Breast epithelium (tissue), 4 donors: ENCODE results near the gene CACNA2D3. TPM values are rescaled to one million over a fixed set of nuclear protein-coding genes. Genes with fewer than 3 reads are reported as not detected.

Experiments used
- DNase-seq, 2 donors: peaks; one replicate each; pipeline ENCODE4 v3.0.0-alpha.2; 2019; ENCODE audit warnings: low spot score in 2 of 2
- H3K27ac ChIP-seq, 2 donors: fragments of 200-600 bp; sonication (generic) in 1 of 2; one replicate each; pipeline ENCODE4 v1.5.1; 2016 to 2019; ENCODE audit warnings: mild to moderate bottlenecking in 1 of 2
- H3K27me3 ChIP-seq, 2 donors: fragments of 200-600 bp; sonication (generic) in 1 of 2; one replicate each; pipeline versions ENCODE4 v1.5.1 to v1.6.0; 2017 to 2019; ENCODE audit warnings: control low read depth in 1 of 2, mild to moderate bottlenecking in 1 of 2
- H3K36me3 ChIP-seq: fragments of 200-600 bp; one replicate; pipeline ENCODE4 v1.5.1; 2019
- H3K4me1 ChIP-seq, 2 donors: fragments of 200-600 bp; sonication (generic); one replicate each; pipeline ENCODE4 v1.5.1; 2016 to 2019; ENCODE audit warnings: control low read depth in 1 of 2
- H3K4me3 ChIP-seq, 3 donors: fragments of 200-600 bp; sonication (generic); 1 replicate in 2 of 3; 2 replicates in 1 of 3; pipeline ENCODE4 v1.5.1; 2016 to 2019; ENCODE audit warnings: mild to moderate bottlenecking in 3 of 3, moderate library complexity in 2 of 3
- H3K9me3 ChIP-seq, 2 donors: fragments of 200-600 bp; sonication (generic) in 1 of 2; one replicate each; pipeline ENCODE4 v1.5.1; 2016 to 2019; ENCODE audit warnings: control low read depth in 1 of 2
- CTCF ChIP-seq, 3 donors: fragments of 450-650 bp; IDR thresholded peaks; one replicate each; pipeline ENCODE4 v1.5.1; 2016 to 2017; ENCODE audit warnings: antibody characterized with exemption in 3 of 3, mild to moderate bottlenecking in 3 of 3, moderate library complexity in 3 of 3
- POLR2A ChIP-seq: fragments of 450-650 bp; IDR thresholded peaks from one replicate; pipeline ENCODE4 v1.6.1; 2016; ENCODE audit warnings: antibody characterized with exemption, mild to moderate bottlenecking, moderate library complexity
- POLR2AphosphoS5 ChIP-seq, 3 donors: sonication (generic); formaldehyde crosslinking; IDR thresholded peaks; one replicate each; pipeline ENCODE4 v1.6.1; 2017; ENCODE audit warnings: antibody characterized with exemption in 3 of 3
- intact Hi-C: fragments of 100-400 bp; cut with DNase I; formaldehyde crosslinking; loops from one replicate; pipeline ENCODE4 v1.15.1; 2023; ENCODE audit warnings: low total_unique reads
- total RNA-seq, 3 donors: library from RNA; depleted of rRNA; stranded (reverse); fragments of >200 nt; gene quantifications; one replicate each; pipeline ENCODE4 v1.1.0, GENCODE V29; 2016

Gene CACNA2D3
- total RNA-seq, 3 donors from 2014 or later = 0.59 to 3.4 (median 2.3) TPM

DNA sequence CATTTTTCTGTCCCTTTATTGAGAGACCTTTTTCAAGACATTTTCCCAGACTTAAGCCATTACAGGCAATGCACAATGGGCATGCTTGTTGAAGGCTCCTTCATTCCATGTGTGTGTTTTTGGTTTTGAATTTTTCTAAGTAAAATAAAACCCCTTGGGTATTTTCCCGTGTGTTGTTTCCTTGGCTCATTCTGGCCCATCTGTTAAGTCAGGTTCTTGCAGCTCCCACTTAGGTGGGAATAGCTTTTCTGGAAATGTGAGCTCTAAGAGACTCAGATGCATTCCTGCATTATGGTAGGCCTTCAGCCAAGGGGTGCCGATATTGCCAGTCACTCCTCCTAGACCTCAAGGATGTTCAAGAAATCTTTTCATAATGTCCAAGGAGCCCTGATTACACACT, 314.9 kb downstream of the CACNA2D3 start:
- TF ChIP-seq POLR2A (no peak), CTCF (IDR thresholded peaks at IDR 0.05) (no peak)
- Histone ChIP-seq H3K27ac (no peak overlapping the region), H3K36me3 (no peaks in the 10 kb centered on the region), H3K27me3 (no peaks in the 10 kb centered on the region), H3K9me3 (no peaks in the 10 kb centered on the region), H3K4me3 (no peak overlapping the region), H3K4me1 (no peaks in the 10 kb centered on the region)
- intact Hi-C loops = no loop called here
- no peak for DNase-seq

GRCh38 chr3:54443561-54444161, 321.3 kb downstream of the CACNA2D3 start:
- H3K9me3 ChIP-seq = no peaks in the 10 kb centered on the region
- no peaks in the 10 kb centered on the region for H3K27me3 ChIP-seq
- no peaks in the 10 kb centered on the region for H3K4me1 ChIP-seq
- intact Hi-C loops = no loop called here
- DNase-seq = peak in 1 of 2 donors; percentile 61
- no peaks in the 10 kb centered on the region for H3K36me3 ChIP-seq
- H3K27ac ChIP-seq = no peak overlapping the region
- H3K4me3 ChIP-seq = no peak overlapping the region
- peak in 1 of 3 donors; percentile 74 for TF ChIP-seq POLR2AphosphoS5 (IDR thresholded peaks at IDR 0.05)
- TF ChIP-seq POLR2A = no peak
- no peak for TF ChIP-seq CTCF (IDR thresholded peaks at IDR 0.05)

GRCh38 chr3:54445630-54446029, 323.3 kb downstream of the CACNA2D3 start:
- no peak overlapping the region for H3K27ac ChIP-seq
- H3K4me1 ChIP-seq = no peaks in the 10 kb centered on the region
- TF ChIP-seq POLR2A (no peak), POLR2AphosphoS5 (IDR thresholded peaks at IDR 0.05) (no peak), CTCF (IDR thresholded peaks at IDR 0.05) (no peak)
- no peak overlapping the region for H3K4me3 ChIP-seq
- no peak for DNase-seq
- H3K27me3 ChIP-seq = no peaks in the 10 kb centered on the region
- H3K9me3 ChIP-seq = no peaks in the 10 kb centered on the region
- intact Hi-C loops = no loop called here
- no peaks in the 10 kb centered on the region for H3K36me3 ChIP-seq

DNA sequence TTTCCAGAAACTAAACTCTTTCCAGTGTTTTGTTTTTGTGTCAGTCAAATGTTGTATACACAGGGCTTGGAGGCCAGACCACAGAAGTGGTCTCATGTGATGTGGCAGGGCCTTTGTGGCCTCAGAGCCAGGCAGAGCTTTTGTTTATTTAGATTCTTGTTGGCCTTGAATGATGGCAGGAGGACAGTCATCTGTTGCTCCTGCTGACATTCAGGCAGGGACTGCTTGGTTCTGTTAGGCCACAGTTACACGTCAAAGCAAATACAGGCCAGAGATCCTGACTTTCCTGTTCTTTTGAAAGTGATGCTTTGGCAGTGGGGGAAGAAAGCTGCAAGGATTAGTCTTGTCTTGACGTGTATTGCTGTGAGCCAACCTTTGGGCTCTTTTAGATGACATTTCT, 325.1 kb downstream of the CACNA2D3 start:
- Histone ChIP-seq H3K27ac (no peak overlapping the region), H3K36me3 (no peaks in the 10 kb centered on the region), H3K27me3 (no peaks in the 10 kb centered on the region), H3K4me1 (no peaks in the 10 kb centered on the region), H3K4me3 (no peak overlapping the region), H3K9me3 (no peaks in the 10 kb centered on the region)
- no peak for DNase-seq
- TF ChIP-seq POLR2A (no peak), POLR2AphosphoS5 (IDR thresholded peaks at IDR 0.05) (no peak), CTCF (IDR thresholded peaks at IDR 0.05) (no peak)
- intact Hi-C loops = no loop called here

DNA sequence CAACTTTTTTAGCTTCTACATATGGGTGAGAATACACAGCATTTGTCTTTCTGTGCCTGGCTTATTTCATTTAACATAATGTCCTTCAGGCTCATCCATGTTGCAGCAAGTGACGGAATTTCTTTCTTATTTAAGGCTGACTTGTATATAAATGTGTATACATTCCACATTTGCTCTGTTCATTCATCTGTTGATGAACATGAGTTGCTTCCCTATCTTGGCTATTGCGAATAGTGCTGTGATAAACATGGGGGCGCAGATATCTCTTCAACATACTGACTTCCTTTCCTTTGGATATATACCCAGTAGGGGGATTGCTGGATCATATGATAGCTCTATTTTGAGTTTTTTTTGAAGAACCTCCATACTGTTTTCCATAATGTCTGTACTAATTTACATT, 332.5 kb downstream of the CACNA2D3 start:
- DNase-seq = no peak
- Histone ChIP-seq H3K36me3 (no peaks in the 10 kb centered on the region), H3K9me3 (peaks cover 0 to 19% of the 10 kb centered on the region in 2 donors), H3K27me3 (no peaks in the 10 kb centered on the region), H3K4me3 (no peak overlapping the region), H3K4me1 (no peaks in the 10 kb centered on the region), H3K27ac (no peak overlapping the region)
- intact Hi-C loops = loop anchor here (2.0 kb wide), 1 partner anchor 44 kb away; no protein-coding TSS in a partner anchor
- TF ChIP-seq POLR2A (no peak), POLR2AphosphoS5 (IDR thresholded peaks at IDR 0.05) (no peak), CTCF (IDR thresholded peaks at IDR 0.05) (no peak)
